HepG2 (cell line): Measurements from ENCODE around the gene PHF23. TPM values are rescaled to one million over a fixed set of nuclear protein-coding genes. Genes with fewer than 3 reads are reported as not detected.
A peak's percentile ranks its signal among the peaks of the same experiment; 100 is the strongest.

Experiments used
- CAMTA2 ChIP-seq: sonication (generic); formaldehyde crosslinking; IDR thresholded peaks from 2 replicates; pipeline ENCODE4 v1.4.0; 2020; ENCODE audit warnings: mild to moderate bottlenecking, missing genetic modification reagents, borderline replicate concordance
- CCAR2 ChIP-seq: fragments of 200-400 bp; formaldehyde crosslinking; optimal IDR thresholded peaks from 2 replicates; pipeline ENCODE3; 2018; ENCODE audit warnings: low read depth, mild to moderate bottlenecking, low read length, moderate library complexity
- HNRNPLL ChIP-seq: fragments of 200-400 bp; formaldehyde crosslinking; IDR thresholded peaks from 2 replicates; pipeline ENCODE4 v1.6.1; 2017; ENCODE audit warnings: mild to moderate bottlenecking, low read depth, low read length; ENCODE audit not compliant: poor library complexity, severe bottlenecking
- KAT8 ChIP-seq: IDR thresholded peaks from 2 replicates; pipeline ENCODE4 v1.6.1; 2016; ENCODE audit warnings: missing genetic modification reagents, missing compliant biosample characterization
- KLF12 ChIP-seq: sonication (generic); formaldehyde crosslinking; IDR thresholded peaks from 2 replicates; pipeline ENCODE4 v1.4.0; 2020; ENCODE audit warnings: missing genetic modification reagents, borderline replicate concordance
- MEIS1 ChIP-seq: sonication (generic); formaldehyde crosslinking; IDR thresholded peaks from 2 replicates; pipeline ENCODE4 v1.9.0; 2021; ENCODE audit warnings: mild to moderate bottlenecking, missing genetic modification reagents, moderate library complexity, borderline replicate concordance
- MXD3 ChIP-seq: IDR thresholded peaks from 2 replicates; pipeline ENCODE4 v1.6.1; 2016; ENCODE audit warnings: mild to moderate bottlenecking, missing biosample characterization, missing genetic modification reagents
- NPAS2 ChIP-seq: sonication (generic); formaldehyde crosslinking; IDR thresholded peaks from 2 replicates; pipeline ENCODE4 v1.8.0; 2022; ENCODE audit warnings: mild to moderate bottlenecking, missing genetic modification reagents, borderline replicate concordance
- SIN3A ChIP-seq: IDR thresholded peaks from 2 replicates; pipeline ENCODE4 v1.6.1; 2011; ENCODE audit warnings: low read depth, mild to moderate bottlenecking, control low read depth, low read length, borderline replicate concordance
- SP1 ChIP-seq, 2 experiments: fragments of 450-650 bp in 1 of 2; sonication (generic) in 1 of 2; formaldehyde crosslinking in 1 of 2; IDR thresholded peaks; 2 replicates each; pipeline versions ENCODE4 v1.4.0 to v1.6.1; 2016 to 2020; ENCODE audit warnings: missing genetic modification reagents in 1 of 2
- XBP1 ChIP-seq: sonication (generic); formaldehyde crosslinking; IDR thresholded peaks from 2 replicates; pipeline ENCODE4 v1.5.0; 2020; ENCODE audit warnings: missing genetic modification reagents
- ZBTB20 ChIP-seq: sonication (generic); formaldehyde crosslinking; IDR thresholded peaks from 2 replicates; pipeline ENCODE4 v1.8.1; 2023; ENCODE audit warnings: missing genetic modification reagents, low read depth, mild to moderate bottlenecking, borderline replicate concordance
- ZBTB7B ChIP-seq: sonication (generic); formaldehyde crosslinking; IDR thresholded peaks from 2 replicates; pipeline ENCODE4 v1.4.0; 2020; ENCODE audit warnings: missing genetic modification reagents
- ZC3H13 ChIP-seq: sonication (generic); formaldehyde crosslinking; IDR thresholded peaks from 2 replicates; pipeline ENCODE4 v1.8.1; 2023; ENCODE audit warnings: mild to moderate bottlenecking, missing genetic modification reagents, moderate library complexity
- ZC3H4 ChIP-seq: sonication (generic); formaldehyde crosslinking; IDR thresholded peaks from 2 replicates; pipeline ENCODE4 v1.4.0; 2020; ENCODE audit warnings: missing genetic modification reagents, borderline replicate concordance
- ZNF124 ChIP-seq: sonication (generic); formaldehyde crosslinking; IDR thresholded peaks from 2 replicates; pipeline ENCODE4 v1.4.0; 2020; ENCODE audit warnings: missing genetic modification reagents
- ZNF251 ChIP-seq: sonication (generic); formaldehyde crosslinking; IDR thresholded peaks from 2 replicates; pipeline ENCODE4 v1.9.0; 2021; ENCODE audit warnings: mild to moderate bottlenecking, missing genetic modification reagents
- ZNF382 ChIP-seq: sonication (generic); formaldehyde crosslinking; IDR thresholded peaks from 2 replicates; pipeline ENCODE4 v1.5.0; 2020; ENCODE audit warnings: missing genetic modification reagents, mild to moderate bottlenecking, borderline replicate concordance
- ZNF674 ChIP-seq: sonication (generic); formaldehyde crosslinking; IDR thresholded peaks from 2 replicates; pipeline ENCODE4 v1.5.0; 2020; ENCODE audit warnings: low read depth, mild to moderate bottlenecking, missing genetic modification reagents
- ZNF766 ChIP-seq: sonication (generic); formaldehyde crosslinking; IDR thresholded peaks from 2 replicates; pipeline ENCODE4 v1.5.0; 2020; ENCODE audit warnings: missing genetic modification reagents, borderline replicate concordance
- ZSCAN30 ChIP-seq: sonication (generic); formaldehyde crosslinking; IDR thresholded peaks from 2 replicates; pipeline ENCODE4 v1.5.0; 2020; ENCODE audit warnings: mild to moderate bottlenecking, missing genetic modification reagents
- ZSCAN31 ChIP-seq: sonication (generic); formaldehyde crosslinking; IDR thresholded peaks from 2 replicates; pipeline ENCODE4 v1.5.0; 2020; ENCODE audit warnings: low read depth, mild to moderate bottlenecking, missing genetic modification reagents
- polyA plus RNA-seq, 8 experiments: library from polyadenylated mRNA; depleted of rRNA in 3 of 8; stranded (reverse) in 7 of 8; unstranded in 1 of 8; fragments of >200 nt; fragmentation: Illumina TruSeq in 4 of 8; extraction: Trizol in 4 of 8; gene quantifications; 2 replicates each; pipeline versions ENCODE4 v1.2.1 to v1.2.3, GENCODE V29; 2011 to 2016; ENCODE audit warnings: low read depth in 4 of 8, missing spikeins in 1 of 8, mixed read lengths in 1 of 8; ENCODE audit not compliant: insufficient read depth in 1 of 8
- total RNA-seq, 5 experiments: library from RNA; depleted of rRNA; stranded (reverse); fragments of >200 nt; fragmentation: Illumina TruSeq; extraction: Trizol; gene quantifications; 2 replicates each; pipeline ENCODE4 v1.2.3, GENCODE V29; 2016; ENCODE audit warnings: low read depth in 1 of 5
- TF ChIP-seq, protein P1 (sequence below): sonication (generic); formaldehyde crosslinking; IDR thresholded peaks from 2 replicates; pipeline ENCODE4 v1.4.0; 2020; ENCODE audit warnings: missing genetic modification reagents
- TF ChIP-seq, protein P2 (sequence below): sonication (generic); formaldehyde crosslinking; conservative IDR thresholded peaks from 2 replicates; pipeline ENCODE4 v1.5.0; 2020; ENCODE audit warnings: missing genetic modification reagents
- TF ChIP-seq, protein P3 (sequence below): sonication (generic); formaldehyde crosslinking; IDR thresholded peaks from 2 replicates; pipeline ENCODE4 v1.4.0; 2020; ENCODE audit warnings: low read depth, mild to moderate bottlenecking, missing genetic modification reagents

The PHF23 gene
- total and polyA plus RNA-seq, 2 of the 13 experiments (the other 11 are each of a cell fraction or from before 2014, with no cell fraction given) = 27.6 to 33.2 TPM

GRCh38 chr17:7280519-7281073, 41.3 kb upstream of the PHF23 start (continued):
- no peak for TF ChIP-seq ZNF674 (CRISPR knock-in tag)
- TF ChIP-seq ZBTB7B = no peak
- TF ChIP-seq ZSCAN30 (CRISPR knock-in tag) = no peak
- TF ChIP-seq, protein P1, sequence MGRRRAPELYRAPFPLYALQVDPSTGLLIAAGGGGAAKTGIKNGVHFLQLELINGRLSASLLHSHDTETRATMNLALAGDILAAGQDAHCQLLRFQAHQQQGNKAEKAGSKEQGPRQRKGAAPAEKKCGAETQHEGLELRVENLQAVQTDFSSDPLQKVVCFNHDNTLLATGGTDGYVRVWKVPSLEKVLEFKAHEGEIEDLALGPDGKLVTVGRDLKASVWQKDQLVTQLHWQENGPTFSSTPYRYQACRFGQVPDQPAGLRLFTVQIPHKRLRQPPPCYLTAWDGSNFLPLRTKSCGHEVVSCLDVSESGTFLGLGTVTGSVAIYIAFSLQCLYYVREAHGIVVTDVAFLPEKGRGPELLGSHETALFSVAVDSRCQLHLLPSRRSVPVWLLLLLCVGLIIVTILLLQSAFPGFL (CRISPR knock-in tag) = no peak
- TF ChIP-seq KLF12 = no peak
- no peak for TF ChIP-seq NPAS2 (CRISPR knock-in tag)
- TF ChIP-seq ZBTB20 (CRISPR knock-in tag) = 0 out of 2 replicates have a peak, but pooled peaks have one; percentile 43
- TF ChIP-seq, protein P2, sequence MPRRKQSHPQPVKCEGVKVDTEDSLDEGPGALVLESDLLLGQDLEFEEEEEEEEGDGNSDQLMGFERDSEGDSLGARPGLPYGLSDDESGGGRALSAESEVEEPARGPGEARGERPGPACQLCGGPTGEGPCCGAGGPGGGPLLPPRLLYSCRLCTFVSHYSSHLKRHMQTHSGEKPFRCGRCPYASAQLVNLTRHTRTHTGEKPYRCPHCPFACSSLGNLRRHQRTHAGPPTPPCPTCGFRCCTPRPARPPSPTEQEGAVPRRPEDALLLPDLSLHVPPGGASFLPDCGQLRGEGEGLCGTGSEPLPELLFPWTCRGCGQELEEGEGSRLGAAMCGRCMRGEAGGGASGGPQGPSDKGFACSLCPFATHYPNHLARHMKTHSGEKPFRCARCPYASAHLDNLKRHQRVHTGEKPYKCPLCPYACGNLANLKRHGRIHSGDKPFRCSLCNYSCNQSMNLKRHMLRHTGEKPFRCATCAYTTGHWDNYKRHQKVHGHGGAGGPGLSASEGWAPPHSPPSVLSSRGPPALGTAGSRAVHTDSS (CRISPR knock-in tag) = no peak
- TF ChIP-seq ZC3H13 (CRISPR knock-in tag) = 0 out of 2 replicates have a peak, but pooled peaks have one; percentile 59
- no peak for TF ChIP-seq SP1 (IDR thresholded peaks at IDR 0.05)
- TF ChIP-seq SP1 (CRISPR knock-in tag; IDR thresholded peaks at IDR 0.05) = peak; percentile 38; the same call in 1 of the 2 replicates
- TF ChIP-seq KAT8 = peak; percentile 52; the same call in 1 of the 2 replicates
- no peak for TF ChIP-seq ZNF251 (CRISPR knock-in tag)
- no peak for TF ChIP-seq ZNF124
- peak; percentile 65; the same call in 1 of the 2 replicates for TF ChIP-seq SIN3A
- no peak for TF ChIP-seq CCAR2
- TF ChIP-seq ZSCAN31 (CRISPR knock-in tag) = no peak
- TF ChIP-seq XBP1 (CRISPR knock-in tag) = no peak
- TF ChIP-seq ZNF382 (CRISPR knock-in tag) = no peak
- TF ChIP-seq MXD3 (CRISPR knock-in tag) = peak; percentile 56
- TF ChIP-seq HNRNPLL = no peak
- TF ChIP-seq ZC3H4 (CRISPR knock-in tag) = 0 out of 2 replicates have a peak, but pooled peaks have one; percentile 25
- TF ChIP-seq, protein P3, sequence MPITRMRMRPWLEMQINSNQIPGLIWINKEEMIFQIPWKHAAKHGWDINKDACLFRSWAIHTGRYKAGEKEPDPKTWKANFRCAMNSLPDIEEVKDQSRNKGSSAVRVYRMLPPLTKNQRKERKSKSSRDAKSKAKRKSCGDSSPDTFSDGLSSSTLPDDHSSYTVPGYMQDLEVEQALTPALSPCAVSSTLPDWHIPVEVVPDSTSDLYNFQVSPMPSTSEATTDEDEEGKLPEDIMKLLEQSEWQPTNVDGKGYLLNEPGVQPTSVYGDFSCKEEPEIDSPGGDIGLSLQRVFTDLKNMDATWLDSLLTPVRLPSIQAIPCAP (CRISPR knock-in tag) = no peak
- 0 out of 2 replicates have a peak, but pooled peaks have one; percentile 27 for TF ChIP-seq MEIS1 (CRISPR knock-in tag)
- no peak for TF ChIP-seq ZNF766 (CRISPR knock-in tag)
- no peak for TF ChIP-seq CAMTA2 (CRISPR knock-in tag)
